COLO668 (cell line): ENCODE results near the gene DOCK10.

Source experiments
- DNase-seq: peaks from one replicate; lab custom pipeline; 2025; ENCODE audit not compliant: unreplicated experiment; lab: John Stamatoyannopoulos, UW

The DOCK10 gene

DNA sequence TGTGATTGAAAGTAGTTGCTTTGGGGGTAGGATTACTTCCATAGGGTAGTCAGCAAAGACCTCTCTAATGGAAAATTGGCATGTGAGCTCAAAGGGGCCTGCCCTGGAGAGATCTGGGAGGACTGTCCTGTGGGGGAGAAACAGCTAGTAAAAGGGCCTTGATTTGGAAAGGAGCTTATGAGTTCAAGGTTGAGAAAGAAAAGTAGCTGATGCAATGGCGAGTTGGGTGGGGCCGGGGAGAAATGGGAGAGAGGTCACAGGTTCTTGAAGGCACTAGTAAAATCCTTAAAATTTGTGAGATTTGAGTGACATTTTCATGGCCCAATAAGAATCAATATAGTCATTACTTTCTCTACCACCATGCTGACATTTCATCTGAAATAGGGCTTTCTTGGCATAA lies 244.1 kb downstream of the DOCK10 start:
- DNase-seq = no peak

DNA sequence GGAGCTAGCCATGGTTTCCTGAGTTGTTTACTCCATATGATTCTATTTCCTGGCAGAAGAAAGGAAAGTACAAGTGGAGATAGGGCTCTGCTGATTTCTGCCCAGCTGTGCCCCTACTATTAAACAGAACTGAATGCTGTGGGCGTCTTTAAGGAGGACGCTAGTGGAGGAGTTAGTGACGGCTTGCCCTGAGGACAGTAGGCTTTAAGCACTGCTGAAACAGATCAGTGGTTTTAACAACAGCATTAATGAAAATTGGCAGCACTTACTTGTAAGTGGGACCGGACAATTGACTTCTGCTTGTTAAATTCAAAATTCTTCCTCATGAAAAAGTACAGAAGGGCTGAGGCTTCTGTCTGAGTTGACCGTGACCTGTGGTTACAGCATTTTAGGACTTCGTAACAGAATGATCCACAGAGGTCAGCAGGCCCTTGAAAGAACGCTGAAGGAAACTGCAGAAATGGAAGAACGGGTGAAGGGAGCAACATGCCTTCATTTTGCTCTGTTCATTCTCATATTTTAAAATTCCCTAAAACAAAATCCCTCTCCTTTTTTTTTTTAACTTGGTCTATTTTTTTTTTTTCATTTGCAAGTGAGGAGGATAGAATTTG lies 245.5 kb downstream of the DOCK10 start:
- DNase-seq = no peak

DNA sequence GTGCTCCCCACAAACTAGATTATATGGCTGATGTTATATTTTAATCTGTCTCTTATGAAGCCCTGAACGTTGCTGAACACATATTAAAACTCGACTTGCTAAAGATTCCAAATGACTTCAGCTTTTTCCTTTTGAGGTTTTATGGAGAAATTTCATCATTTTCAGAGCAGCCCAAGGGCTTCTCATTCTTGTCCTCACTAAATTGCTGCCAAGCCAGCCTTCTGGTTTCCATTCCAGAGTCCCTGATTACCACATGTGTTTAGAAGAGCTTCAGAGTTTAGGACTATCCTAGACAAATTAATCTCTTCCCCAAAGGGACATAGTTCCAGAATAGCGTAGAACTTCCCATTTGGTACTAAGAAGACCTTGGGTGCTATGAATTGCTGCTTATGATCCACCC lies 248.3 kb downstream of the DOCK10 start:
- no peak for DNase-seq

DNA sequence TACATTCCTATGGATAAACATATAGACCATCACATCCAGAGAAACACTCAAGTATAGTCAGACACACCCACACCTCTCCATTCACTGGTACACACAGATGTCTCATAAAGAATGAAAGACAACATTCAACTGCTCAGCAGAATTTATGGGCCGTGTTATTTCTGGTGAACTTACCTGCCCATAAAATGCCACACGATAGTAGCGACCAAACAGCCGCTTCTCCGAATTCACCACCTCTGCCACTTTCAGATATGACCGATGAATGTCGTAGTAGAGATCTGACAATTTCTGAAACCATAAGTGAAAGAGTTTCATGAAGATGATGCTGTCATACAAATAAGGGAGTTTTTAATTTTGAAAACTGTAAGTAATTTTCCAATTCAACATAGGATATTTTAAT lies 255.4 kb downstream of the DOCK10 start:
- no peak for DNase-seq

DNA sequence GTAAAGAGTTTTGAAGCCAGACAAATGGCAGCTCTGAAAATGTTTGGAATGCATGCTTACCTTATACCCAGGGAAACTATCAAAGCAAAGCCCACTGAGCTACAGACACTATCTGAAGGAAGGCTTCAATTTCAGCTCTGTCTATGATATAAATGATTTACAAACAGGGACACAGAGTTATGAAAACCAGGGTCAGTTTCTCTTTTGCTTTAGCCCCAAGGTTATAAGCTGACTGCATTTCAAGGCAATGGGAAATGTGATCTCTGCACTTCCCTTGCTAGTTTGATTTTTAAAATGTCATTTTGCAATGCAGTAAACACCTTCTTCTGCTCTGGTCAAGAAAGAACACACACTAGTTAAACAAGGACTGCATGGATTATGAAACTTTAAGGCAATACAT lies 260.9 kb downstream of the DOCK10 start:
- DNase-seq = no peak

DNA sequence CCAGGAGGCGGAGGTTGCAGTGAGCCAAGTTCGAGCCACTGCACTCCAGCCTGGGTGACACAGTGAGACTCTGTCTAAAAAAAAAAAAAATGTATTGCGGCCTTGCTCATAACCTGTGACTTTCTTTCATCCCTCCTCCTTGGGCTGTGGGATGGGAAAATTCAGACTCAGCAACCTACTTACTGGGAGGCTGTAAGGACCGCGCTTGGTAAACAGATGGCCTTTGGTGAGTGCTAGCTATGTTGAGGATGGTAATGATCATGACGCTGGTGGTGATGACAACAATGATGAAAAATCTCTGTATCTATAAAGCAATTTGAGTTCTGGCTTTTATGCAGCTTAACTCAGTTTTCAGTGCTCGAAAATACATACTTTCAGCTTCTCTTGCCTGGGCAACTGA lies 261.4 kb downstream of the DOCK10 start:
- DNase-seq = no peak

DNA sequence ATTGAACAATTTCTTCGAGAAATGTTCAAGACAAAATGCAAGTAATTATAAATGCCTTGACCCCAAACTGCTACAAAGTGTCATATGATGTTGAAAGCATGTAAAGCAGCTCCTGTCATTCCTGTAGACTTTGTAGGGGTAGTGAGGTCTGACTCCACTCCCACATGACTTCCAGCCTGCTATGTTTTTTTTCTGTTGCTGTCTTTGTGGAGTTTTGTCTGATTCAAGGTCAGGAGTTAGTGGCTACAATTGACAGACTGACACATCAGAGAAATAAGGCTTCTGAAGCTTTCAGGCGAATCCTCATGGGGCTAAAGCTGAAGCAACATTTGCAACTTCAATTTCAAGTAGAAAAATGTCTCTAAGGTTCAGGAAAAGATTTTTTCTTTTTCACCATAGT lies 262.2 kb downstream of the DOCK10 start:
- DNase-seq = no peak

DNA sequence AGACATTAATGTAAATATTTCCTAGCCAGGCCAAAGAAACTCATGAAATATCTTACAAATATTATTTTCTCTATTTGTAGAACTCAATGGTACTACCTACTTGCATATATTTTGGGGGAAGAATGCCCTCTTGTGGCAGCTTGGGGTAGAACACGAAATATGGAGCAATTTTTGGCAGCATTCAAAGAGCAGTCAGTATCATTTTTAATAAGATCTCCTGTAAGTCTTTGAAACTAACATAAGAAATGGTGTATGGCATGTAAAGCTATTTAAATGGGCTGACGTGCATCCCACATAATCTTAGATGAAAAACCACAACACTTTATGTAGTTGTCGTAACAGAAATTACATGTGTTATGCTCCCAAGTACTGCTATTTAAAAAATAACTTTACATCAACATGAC lies 263.8 kb downstream of the DOCK10 start:
- DNase-seq = peak; percentile 53

DNA sequence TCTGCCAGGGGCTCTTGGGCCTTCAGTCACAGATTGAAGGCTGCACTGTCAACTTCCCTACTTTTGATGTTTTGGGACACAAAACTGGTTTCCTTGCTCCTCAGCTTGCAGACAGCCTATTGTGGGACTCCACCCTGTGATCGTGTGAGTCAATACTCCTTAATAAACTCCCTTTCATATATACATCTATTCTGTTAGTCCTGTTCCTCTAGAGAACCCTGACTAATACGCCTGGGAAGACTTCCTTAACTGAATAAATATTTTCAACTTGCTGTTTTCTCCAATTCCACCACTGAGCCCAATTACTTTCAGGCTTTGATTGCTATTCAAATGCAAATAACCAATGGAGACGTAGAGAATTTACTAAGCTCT lies 264.7 kb downstream of the DOCK10 start:
- DNase-seq = no peak

DNA sequence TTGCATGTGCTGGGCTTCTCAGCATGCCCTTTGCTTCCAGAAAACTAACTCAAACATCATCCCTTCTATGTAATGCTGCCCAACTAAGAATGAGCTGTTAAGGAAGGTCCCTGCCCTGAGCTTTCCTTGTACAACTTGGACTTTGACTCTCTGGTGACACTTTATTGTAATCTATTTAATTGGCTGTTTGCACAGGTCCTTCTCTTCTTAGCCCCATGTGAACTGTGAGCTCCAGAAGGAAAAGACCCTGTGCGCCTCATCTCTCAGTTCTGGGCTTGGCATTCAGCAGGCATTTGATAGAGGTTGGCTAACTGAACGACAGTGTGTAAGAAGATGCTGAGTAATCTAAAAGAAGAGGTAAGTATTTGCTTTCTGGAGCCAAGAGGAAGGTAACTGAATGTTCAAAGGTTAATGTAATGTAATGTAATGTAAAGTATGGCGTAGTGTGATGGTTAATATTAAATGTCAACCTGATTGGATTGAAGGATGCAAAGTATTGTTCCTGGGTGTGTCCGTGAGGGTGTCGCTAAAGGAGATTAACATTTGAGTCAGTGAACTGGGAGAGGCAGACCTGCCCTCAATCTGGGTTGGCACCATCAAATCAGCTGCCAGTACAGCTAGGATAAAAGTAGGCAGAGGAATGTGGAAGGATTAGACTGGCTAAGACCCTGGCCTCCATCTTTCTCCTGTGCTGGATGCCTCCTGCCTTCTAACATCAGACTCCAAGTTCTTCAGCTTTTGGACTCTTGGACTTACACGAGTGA lies 265.3 kb downstream of the DOCK10 start:
- no peak for DNase-seq

DNA sequence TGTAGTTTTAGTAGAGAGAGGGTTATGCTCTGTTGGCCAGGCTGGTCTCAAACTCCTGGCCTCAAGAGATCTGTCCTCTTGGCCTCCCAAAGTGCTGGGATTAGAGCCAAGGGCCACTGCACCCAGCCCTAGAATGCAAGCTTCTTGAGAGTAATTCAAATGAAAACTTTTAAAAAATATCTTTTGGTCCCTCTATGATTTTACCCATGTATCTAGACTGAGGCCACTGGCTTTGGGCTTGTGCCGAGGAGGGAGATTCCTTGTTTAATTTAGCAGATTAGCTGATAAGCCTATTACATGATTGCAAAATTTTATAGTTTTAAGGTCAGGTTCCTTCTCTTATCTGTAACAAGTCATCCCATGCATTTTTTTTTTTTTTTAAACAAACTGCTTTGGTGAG lies 266.6 kb downstream of the DOCK10 start:
- DNase-seq = no peak

DNA sequence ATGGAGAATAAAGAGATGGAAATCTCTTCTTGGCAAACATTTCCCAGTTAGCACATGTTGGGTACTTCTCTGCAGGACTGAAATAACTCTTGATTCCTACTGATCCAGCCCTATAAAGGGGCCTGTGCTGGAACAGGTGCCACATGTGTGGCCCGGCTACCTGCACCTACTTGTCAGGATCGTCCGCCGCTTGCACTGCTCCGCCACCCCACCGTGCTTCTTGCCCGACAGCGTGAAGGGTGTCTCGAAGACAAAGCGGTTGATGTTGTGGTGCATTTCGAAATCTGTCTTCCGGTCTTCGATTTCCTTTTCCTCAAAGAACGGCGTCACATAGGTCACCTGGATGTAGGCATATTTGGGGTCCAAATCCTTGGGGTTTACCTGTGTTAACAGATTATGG lies 267.5 kb downstream of the DOCK10 start:
- DNase-seq = no peak

DNA sequence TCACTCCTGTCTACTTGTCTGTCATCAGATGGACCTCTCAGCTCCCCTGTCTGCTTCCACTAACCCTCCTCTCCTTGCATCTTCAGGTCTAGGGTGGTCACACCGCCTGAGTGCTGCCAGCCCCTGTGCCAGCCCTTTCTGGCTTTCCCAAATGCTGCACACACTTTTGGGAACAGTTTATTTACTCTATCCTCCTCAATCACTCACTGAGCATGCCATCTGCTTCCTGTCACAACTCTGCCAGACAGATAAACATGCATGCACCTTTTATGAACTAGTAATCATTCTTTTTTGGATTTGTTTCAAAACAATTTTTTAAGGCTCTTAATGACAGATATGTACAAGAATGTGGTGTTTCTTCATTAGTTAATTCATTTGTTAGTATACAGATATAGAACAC lies 269.8 kb downstream of the DOCK10 start:
- DNase-seq = peak; percentile 51

DNA sequence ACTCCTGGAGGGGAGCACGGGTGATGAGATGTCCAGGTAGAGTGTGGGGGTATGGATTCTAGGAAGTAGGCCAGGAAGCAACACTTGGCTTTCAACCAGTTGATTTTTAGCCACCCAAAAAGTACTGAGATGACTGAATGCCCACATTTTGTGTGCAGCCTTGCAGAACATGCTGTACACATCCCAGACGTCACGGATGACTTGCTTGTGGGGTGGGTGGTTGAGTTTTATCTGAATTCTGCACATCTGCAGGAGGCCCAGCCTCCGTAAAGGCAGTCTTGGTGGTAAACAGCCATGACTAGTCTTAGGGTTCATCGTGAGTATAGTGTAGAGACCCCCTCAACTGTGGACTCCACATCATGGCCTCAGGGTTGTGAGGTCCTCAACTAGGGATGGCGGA lies 272.8 kb downstream of the DOCK10 start:
- no peak for DNase-seq

DNA sequence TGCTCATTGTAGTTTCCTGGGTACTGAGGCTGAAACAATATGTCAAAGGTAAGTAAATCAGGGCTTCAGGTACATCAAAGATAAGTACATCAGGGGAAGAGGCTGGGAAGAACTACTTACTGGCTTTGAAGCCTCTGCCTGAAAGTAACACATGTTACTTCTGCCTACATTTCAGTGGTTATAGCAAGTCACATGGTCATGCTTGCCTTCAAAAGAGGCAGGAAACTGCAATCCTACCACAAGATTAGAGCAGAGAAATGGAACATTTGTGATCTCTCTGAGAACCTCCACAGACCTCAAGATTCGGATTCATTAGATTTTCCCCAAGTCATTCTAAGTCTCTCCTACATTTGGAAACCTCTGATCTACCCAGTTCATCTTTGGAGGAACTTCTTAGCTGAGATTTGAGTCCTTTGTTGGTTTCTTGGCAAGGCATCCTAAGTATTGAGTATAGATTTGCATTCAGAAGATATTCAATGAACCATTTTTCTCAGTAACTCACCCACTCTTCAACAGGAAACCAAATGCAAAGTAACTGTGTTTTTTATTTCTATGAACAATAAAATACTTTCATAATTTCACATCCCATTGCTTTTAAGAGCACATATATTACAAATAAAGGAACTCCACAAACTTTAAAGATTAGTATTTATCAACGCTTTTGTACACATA lies 277.6 kb downstream of the DOCK10 start:
- no peak for DNase-seq

DNA sequence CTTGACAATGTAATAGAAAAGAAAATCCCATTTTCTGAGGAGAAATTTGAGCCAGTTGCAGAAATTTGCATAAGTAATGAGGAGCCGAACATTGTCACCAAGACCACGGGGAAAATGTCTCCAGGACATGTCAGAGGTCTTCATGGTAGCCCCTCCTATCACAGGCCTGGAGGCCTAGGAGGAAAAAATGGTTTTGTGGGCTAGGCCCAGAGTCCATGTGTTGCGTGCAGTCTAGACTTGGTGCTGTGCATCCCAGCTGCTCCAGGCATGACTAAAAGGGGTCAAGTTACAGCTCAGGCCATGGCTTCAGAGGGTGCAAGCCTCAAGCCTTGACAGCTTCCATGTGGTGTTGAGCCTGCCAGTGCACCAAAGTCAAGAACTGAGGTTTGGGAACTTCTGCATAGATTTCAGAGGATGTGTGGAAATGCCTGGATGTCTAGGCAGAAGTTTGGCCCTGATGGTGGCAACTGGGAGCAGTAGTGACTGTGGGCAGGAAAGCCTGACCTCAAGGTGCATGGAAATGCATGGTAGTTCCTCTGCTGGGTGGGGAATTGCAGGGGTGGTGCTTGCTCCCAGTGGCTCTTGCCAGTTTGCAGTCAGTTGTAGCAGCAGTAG lies 284.2 kb downstream of the DOCK10 start:
- no peak for DNase-seq

DNA sequence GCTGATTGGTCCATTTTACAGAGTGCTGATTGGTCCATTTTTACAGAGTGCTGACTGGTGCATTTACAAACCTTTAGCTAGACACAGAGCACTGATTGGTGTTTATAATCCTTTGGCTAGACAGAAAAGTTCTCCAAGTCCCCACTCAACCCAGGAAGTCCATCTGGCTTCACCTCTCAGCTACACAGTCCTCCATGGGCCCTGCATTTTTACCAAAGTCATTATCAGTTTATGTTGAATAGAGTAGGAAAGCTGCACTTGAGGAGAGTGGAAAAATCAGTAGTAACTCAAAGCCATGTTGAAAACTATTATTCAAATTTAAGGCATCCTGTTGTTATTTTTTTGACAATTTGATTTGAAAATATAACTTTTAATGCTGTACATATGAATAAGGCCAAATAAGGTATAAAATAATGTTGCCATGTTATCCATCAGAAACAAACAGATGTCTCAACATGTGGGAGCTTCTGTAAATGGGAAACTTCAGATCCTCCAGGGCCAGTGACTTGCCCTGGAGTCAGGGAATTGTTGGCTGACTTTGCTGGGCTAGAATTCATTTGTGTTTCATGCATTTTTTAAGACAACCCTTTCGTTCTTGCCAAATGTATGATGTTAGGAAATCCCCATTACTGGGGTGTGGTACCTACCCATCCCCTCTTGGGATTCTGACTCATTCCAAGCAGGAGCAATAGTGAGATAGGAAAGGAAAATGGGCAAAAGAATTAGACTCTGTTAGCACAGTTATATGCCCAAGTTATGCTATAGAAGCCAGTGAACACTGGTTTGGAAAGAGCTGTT lies 288.3 kb downstream of the DOCK10 start:
- DNase-seq = no peak

DNA sequence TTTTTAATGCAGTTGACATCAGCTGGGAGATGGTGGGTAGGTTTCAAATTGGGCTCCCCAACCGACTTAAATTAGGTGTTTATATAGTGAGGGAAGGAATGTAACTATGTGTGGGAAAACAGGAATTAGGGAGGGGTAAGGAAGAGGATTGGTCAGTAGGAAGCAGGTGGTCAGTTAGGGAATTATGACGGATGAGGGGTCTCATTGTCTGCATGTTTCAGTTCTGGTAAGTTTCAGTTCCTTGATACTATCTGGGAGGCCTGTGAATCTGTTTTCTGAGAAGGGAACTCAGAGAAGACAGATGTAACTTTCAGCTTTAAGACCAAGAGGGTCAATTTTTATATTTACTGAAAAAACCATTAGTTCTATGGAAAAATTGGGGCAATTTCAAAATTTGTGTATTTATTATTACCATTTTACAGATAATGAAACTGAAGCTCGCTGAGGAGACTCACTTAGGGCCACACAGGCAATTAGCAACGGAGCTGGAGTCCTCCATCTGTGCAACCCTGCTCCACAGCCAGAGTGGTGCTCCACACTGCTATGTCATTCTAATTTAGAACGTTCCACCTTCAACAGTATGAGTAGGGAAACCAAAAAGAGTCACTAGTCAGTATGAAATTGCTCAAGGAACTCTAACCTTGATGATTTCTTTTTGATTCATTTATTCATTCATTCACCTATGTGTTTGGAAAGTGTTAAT lies 290.1 kb downstream of the DOCK10 start:
- no peak for DNase-seq

DNA sequence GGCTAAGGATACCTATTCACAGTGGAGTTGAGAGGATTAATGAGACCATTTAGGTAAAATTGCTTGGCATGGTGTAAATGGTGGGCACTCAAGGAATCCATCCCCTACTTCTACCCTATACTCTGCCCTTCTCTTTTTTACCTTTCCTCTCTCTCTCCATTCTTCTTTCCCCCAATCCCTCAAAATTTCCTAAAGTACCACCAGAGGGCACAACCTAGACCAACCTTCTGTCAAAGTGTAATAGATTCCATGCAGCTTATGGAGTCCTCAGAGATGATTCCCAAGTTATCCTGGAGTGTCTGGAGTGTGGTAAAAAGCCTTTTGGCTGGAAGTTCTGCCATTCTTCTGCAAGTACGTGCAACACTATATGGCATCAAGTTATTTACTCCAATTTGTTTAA lies 293.1 kb downstream of the DOCK10 start:
- DNase-seq = no peak

DNA sequence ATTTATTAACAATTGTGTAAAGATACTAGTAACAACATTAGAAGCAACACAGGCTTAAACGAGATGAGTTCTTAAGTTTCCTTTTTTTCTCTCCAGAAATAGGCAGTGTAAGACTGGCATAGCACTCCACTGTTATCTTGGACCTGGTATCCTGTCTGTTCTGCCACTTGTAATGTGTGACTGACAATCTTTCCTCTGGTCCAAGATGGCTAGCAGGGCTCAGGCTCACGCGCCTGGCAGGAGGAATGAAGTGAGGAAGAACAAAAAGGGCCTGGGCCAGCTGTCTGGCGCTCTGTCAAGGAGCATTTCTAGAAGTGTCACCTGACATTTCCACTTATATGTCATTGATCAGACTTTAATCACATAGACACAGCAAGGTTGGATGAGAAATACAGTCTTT lies 294.5 kb downstream of the DOCK10 start:
- DNase-seq = no peak

DNA sequence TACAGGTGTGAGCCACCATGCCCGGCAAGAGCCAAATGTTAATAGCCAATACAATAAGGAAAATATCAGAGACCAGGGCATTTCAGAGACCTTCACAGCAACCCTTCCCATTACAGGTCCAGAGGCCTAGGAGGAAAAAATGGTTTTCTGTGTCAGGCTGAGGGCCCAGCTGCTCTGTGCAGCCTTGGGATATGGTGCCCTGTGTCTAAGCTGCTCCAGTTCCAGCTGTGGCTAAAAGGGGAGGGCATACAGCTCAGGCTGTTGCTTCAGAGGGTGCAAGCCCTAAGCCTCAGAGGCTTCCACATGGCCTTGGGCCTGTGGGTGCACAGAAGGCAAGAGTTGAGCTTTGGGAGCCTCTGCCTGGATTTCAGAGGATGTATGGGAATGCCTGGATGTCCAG lies 306.0 kb downstream of the DOCK10 start:
- DNase-seq = no peak
